Measurements from ENCODE around the gene LAMTOR5. TPM values are rescaled to one million over a fixed set of nuclear protein-coding genes. Genes with fewer than 3 reads are reported as not detected.

Gene LAMTOR5
- total and polyA plus RNA-seq, 10 of the 15 experiments (the other 5 are each of a cell fraction or from before 2014, with no cell fraction given): 64.1 to 613 (median 315) TPM

DNA sequence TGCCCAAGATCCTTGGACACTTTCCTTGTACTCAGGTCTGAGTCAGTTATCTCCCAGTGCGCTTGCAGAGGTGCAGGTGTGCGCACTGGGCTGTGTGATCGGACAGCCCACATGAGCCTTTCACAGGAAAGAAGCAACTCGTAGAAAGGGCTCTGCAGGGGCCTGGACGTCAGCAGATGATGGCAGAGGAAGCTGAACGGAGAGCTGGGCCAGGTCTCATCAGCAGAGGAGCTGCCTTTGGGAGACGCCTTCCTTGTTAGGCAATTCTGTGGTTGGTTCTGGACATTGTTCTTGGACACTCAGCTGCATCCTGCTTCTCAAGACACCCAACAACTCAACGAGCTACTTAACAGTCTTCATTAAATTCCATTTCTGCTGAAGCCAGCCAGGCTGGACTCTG, 36.0 kb upstream of the LAMTOR5 start:
- Histone ChIP-seq H3K9me3 (replicated peaks; ENCODE audit: control insufficient read depth, insufficient read depth, low read length) (no peaks in the 10 kb centered on the region), H2AFZ (ENCODE audit: control insufficient read depth, low read depth, low read length) (no peak overlapping the region), H3K79me2 (ENCODE audit: control insufficient read depth, insufficient read depth, low read length) (no peaks in the 10 kb centered on the region), H3K4me3 (no peak overlapping the region), H4K20me1 (ENCODE audit: control insufficient read depth, insufficient read depth) (no peaks in the 10 kb centered on the region), H3K36me3 (ENCODE audit: control insufficient read depth in 2 of 2, insufficient read depth in 2 of 2, low read length in 1 of 2) (no peaks in the 10 kb centered on the region), H3K4me1 (ENCODE audit: control insufficient read depth, insufficient read depth, low read length) (no peaks in the 10 kb centered on the region), H3K27me3 (replicated peaks in 1 of 2; ENCODE audit: control insufficient read depth in 2 of 2, insufficient read depth in 2 of 2, low read length in 1 of 2) (no peaks in the 10 kb centered on the region; a peak in 2 of 4 replicates), H3K4me2 (ENCODE audit: control insufficient read depth, insufficient read depth) (no peak overlapping the region), H3K27ac (ENCODE audit: control insufficient read depth, insufficient read depth) (no peak overlapping the region), H3K9ac (ENCODE audit: control insufficient read depth, insufficient read depth, low read length) (no peak overlapping the region)
- no peak for DNase-seq (ENCODE audit: low read depth, low spot score)
- no peak for ATAC-seq
- RAD21 ChIA-PET (ENCODE audit: unreplicated experiment): no interaction called here
- intact Hi-C loops (cut with micrococcal nuclease; ENCODE audit: unreplicated experiment) (no loop called here), in situ Hi-C loops (cut with MboI) (no loop called here)
- TF ChIP-seq CHD2 (IDR thresholded peaks at IDR 0.05; ENCODE audit: borderline replicate concordance, low read depth, low read length): no peak
- no TSS peak for BruUV-seq (replicated peaks)
- POLR2A ChIA-PET: no interaction called here
- CTCF ChIA-PET: interaction anchor here (1.9 kb wide), 2 partner anchors 52 to 236 kb away, joined by 5 to 6 read pairs; no protein-coding TSS in a partner anchor
- WGBS (ENCODE audit: insufficient coverage, insufficient replicate concordance, low lambda C conversion rate, missing lambda C conversion rate): 39% methylated on average over 8 of the region's 8 CpGs
- FAIRE-seq: no peak
- SMC1A ChIA-PET (ENCODE audit: uncharacterized antibody, unreplicated experiment): no interaction called here

DNA sequence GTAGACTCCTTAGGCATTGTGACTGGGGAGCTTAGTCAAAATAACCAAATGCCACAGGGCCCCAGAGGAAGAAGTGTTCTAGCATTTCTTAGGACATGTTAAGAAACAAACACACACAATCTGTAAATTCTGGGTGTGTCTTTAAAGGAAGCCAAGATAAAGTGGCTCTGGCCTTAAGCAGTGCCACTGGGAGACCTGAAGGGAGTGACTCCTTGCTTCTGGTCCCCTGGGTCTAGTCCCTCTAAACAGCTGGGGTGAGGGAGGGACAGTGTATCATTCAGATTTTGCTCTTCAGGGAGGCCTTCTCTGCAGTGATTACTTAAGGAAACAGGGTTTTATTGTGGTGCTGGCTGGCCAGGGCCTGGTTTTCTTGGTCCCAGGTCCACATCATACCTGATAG, 34.4 kb upstream of the LAMTOR5 start:
- H3K9me3 ChIP-seq (replicated peaks; ENCODE audit: control insufficient read depth, insufficient read depth, low read length): no peaks in the 10 kb centered on the region
- H3K27ac ChIP-seq (ENCODE audit: control insufficient read depth, insufficient read depth): no peak overlapping the region
- DNase-seq (ENCODE audit: low read depth, low spot score): no peak
- no peaks in the 10 kb centered on the region for H3K4me1 ChIP-seq (ENCODE audit: control insufficient read depth, insufficient read depth, low read length)
- in situ Hi-C loops (cut with MboI): no loop called here
- no TSS peak for BruUV-seq (replicated peaks)
- no peak for ATAC-seq
- TF ChIP-seq TCF3 (IDR thresholded peaks at IDR 0.05; ENCODE audit: borderline replicate concordance, insufficient read depth, low read depth, low read length) (no peak), EP300 (IDR thresholded peaks at IDR 0.05; ENCODE audit: borderline replicate concordance in 1 of 2, control insufficient read depth in 1 of 2, low read depth in 2 of 2, low read length in 2 of 2) (no peak), ZNF622 (IDR thresholded peaks at IDR 0.05) (no peak), SMAD1 (IDR thresholded peaks at IDR 0.05; ENCODE audit: low read depth, partially characterized antibody) (no peak), FOXM1 (IDR thresholded peaks at IDR 0.05; ENCODE audit: low read depth, low read length) (no peak), MXI1 (IDR thresholded peaks at IDR 0.05; ENCODE audit: low read depth, low read length) (no peak), RFX5 (IDR thresholded peaks at IDR 0.05; ENCODE audit: low read depth, low read length) (no peak), ZNF24 (IDR thresholded peaks at IDR 0.05) (no peak), RUNX3 (IDR thresholded peaks at IDR 0.05; ENCODE audit: low read length) (no peak)
- TF ChIP-seq, protein P1, sequence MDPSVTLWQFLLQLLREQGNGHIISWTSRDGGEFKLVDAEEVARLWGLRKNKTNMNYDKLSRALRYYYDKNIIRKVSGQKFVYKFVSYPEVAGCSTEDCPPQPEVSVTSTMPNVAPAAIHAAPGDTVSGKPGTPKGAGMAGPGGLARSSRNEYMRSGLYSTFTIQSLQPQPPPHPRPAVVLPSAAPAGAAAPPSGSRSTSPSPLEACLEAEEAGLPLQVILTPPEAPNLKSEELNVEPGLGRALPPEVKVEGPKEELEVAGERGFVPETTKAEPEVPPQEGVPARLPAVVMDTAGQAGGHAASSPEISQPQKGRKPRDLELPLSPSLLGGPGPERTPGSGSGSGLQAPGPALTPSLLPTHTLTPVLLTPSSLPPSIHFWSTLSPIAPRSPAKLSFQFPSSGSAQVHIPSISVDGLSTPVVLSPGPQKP (IDR thresholded peaks at IDR 0.05; ENCODE audit: low read depth, low read length): no peak
- no peaks in the 10 kb centered on the region for H4K20me1 ChIP-seq (ENCODE audit: control insufficient read depth, insufficient read depth)
- ChIA-PET RAD21 (ENCODE audit: unreplicated experiment) (no interaction called here), SMC1A (ENCODE audit: uncharacterized antibody, unreplicated experiment) (interaction anchor here (1.1 kb wide), 1 partner anchor 11 kb away, joined by 4 read pairs; no protein-coding TSS in a partner anchor), CTCF (interaction anchor here (1.3 to 1.9 kb wide), 2 partner anchors 18 to 54 kb away, joined by 3 to 6 read pairs; no protein-coding TSS in a partner anchor), POLR2A (no interaction called here)
- no peaks in the 10 kb centered on the region for H3K36me3 ChIP-seq (ENCODE audit: control insufficient read depth in 2 of 2, insufficient read depth in 2 of 2, low read length in 1 of 2)
- H3K9ac ChIP-seq (ENCODE audit: control insufficient read depth, insufficient read depth, low read length): no peak overlapping the region
- H2AFZ ChIP-seq (ENCODE audit: control insufficient read depth, low read depth, low read length): no peak overlapping the region
- H3K27me3 ChIP-seq (replicated peaks in 1 of 2; ENCODE audit: control insufficient read depth in 2 of 2, insufficient read depth in 2 of 2, low read length in 1 of 2): peaks cover 0 to 3% of the 10 kb centered on the region in 2 experiments; a peak in 2 of 4 replicates
- no peak overlapping the region for H3K4me2 ChIP-seq (ENCODE audit: control insufficient read depth, insufficient read depth)
- H3K4me3 ChIP-seq: no peak overlapping the region
- no peak for FAIRE-seq
- intact Hi-C loops (cut with micrococcal nuclease; ENCODE audit: unreplicated experiment): no loop called here
- H3K79me2 ChIP-seq (ENCODE audit: control insufficient read depth, insufficient read depth, low read length): no peaks in the 10 kb centered on the region
